GM23248 (cell line): ENCODE measurements around the gene IRAK1. TPM values are rescaled to one million over a fixed set of nuclear protein-coding genes. Genes with fewer than 3 reads are reported as not detected.

Source experiments
- DNase-seq: peaks from one replicate; pipeline ENCODE4 v3.0.0-alpha.2; 2015
- H2AFZ ChIP-seq: fragments of 200-600 bp; sonication (generic); 2 replicates; pipeline ENCODE4 v1.6.1; 2016; ENCODE audit warnings: antibody characterized with exemption
- H3F3A ChIP-seq: fragments of 200-600 bp; sonication (generic); 2 replicates; pipeline ENCODE4 v1.6.1; 2016; ENCODE audit warnings: mild to moderate bottlenecking, antibody characterized with exemption, mixed run types; ENCODE audit not compliant: insufficient read depth
- H3K27ac ChIP-seq: fragments of 200-600 bp; sonication (generic); 2 replicates; pipeline ENCODE4 v1.5.1; 2016; ENCODE audit warnings: mild to moderate bottlenecking
- H3K27me3 ChIP-seq: fragments of 200-600 bp; sonication (generic); replicated peaks from 2 replicates; pipeline ENCODE4 v1.6.1; 2016; ENCODE audit warnings: mild to moderate bottlenecking; ENCODE audit not compliant: insufficient read depth
- H3K36me3 ChIP-seq: fragments of 200-600 bp; sonication (generic); 2 replicates; pipeline ENCODE4 v1.6.1; 2016; ENCODE audit warnings: low read depth, mild to moderate bottlenecking
- H3K4me1 ChIP-seq: fragments of 200-600 bp; sonication (generic); 2 replicates; pipeline ENCODE4 v1.6.1; 2016; ENCODE audit warnings: mild to moderate bottlenecking; ENCODE audit not compliant: insufficient read depth
- H3K4me2 ChIP-seq: fragments of 200-600 bp; sonication (generic); one replicate; pipeline ENCODE4 v1.6.1; 2016; ENCODE audit warnings: mild to moderate bottlenecking; ENCODE audit not compliant: unreplicated experiment
- H3K4me3 ChIP-seq: fragments of 200-600 bp; sonication (generic); 2 replicates; pipeline ENCODE4 v1.5.1; 2016; ENCODE audit warnings: mild to moderate bottlenecking
- H3K79me2 ChIP-seq: fragments of 200-600 bp; sonication (generic); 2 replicates; pipeline ENCODE4 v1.6.1; 2016; ENCODE audit warnings: mild to moderate bottlenecking; ENCODE audit not compliant: insufficient read depth
- H3K9ac ChIP-seq: fragments of 200-600 bp; sonication (generic); 2 replicates; pipeline ENCODE4 v1.6.1; 2016; ENCODE audit warnings: mild to moderate bottlenecking
- H3K9me2 ChIP-seq: fragments of 200-600 bp; sonication (generic); 2 replicates; pipeline ENCODE4 v1.6.1; 2016; ENCODE audit warnings: mixed run types, mild to moderate bottlenecking, moderate library complexity; ENCODE audit not compliant: insufficient read depth
- H3K9me3 ChIP-seq: fragments of 200-600 bp; sonication (generic); one replicate; pipeline ENCODE4 v1.6.1; 2017; ENCODE audit warnings: low read depth
- H4K20me1 ChIP-seq: fragments of 200-600 bp; sonication (generic); 2 replicates; pipeline ENCODE4 v1.6.0; 2016; ENCODE audit not compliant: insufficient read depth
- EZH2 ChIP-seq: fragments of 200-600 bp; sonication (generic); IDR thresholded peaks from 2 replicates; pipeline ENCODE4 v1.6.1; 2018; ENCODE audit warnings: antibody characterized with exemption, mild to moderate bottlenecking; ENCODE audit not compliant: insufficient read depth, poor library complexity, severe bottlenecking
- EZH2phosphoT487 ChIP-seq: fragments of 200-600 bp; sonication (generic); IDR thresholded peaks from 2 replicates; pipeline ENCODE4 v1.6.1; 2018; ENCODE audit warnings: antibody characterized with exemption, moderate library complexity, mild to moderate bottlenecking, low read depth; ENCODE audit not compliant: insufficient read depth
- WGBS, 2 experiments: methylation state at CpG; one replicate each; pipeline ENCODE4 v1.1.6; 2015 to 2017; ENCODE audit warnings: low lambda C conversion rate in 2 of 2, low coverage in 1 of 2; ENCODE audit errors: missing lambda C conversion rate in 2 of 2; 5-methylcytosine and 5-hydroxymethylcytosine counted together
- in situ Hi-C: fragments of 300-500 bp; cut with MboI; formaldehyde crosslinking; loops from 2 replicates; pipeline ENCODE4 v1.15.0; 2020
- polyA plus RNA-seq: library from polyadenylated mRNA; unstranded; fragments of >200 nt; fragmentation: Nextera tagmentation; extraction: Ambion mirVana; gene quantifications from 2 replicates; pipeline ENCODE4 v1.2.1, GENCODE V29; 2016
- total RNA-seq: library from RNA; depleted of rRNA; stranded (reverse); fragments of >200 nt; shearing (Covaris generic); gene quantifications from 2 replicates; pipeline ENCODE4 v1.2.3, GENCODE V29; 2014; rRNA removed

The IRAK1 gene
- total RNA-seq = 45.3 and 54.7 TPM in 2 replicates
- 58.7 and 58.8 TPM in 2 replicates for polyA plus RNA-seq

DNA sequence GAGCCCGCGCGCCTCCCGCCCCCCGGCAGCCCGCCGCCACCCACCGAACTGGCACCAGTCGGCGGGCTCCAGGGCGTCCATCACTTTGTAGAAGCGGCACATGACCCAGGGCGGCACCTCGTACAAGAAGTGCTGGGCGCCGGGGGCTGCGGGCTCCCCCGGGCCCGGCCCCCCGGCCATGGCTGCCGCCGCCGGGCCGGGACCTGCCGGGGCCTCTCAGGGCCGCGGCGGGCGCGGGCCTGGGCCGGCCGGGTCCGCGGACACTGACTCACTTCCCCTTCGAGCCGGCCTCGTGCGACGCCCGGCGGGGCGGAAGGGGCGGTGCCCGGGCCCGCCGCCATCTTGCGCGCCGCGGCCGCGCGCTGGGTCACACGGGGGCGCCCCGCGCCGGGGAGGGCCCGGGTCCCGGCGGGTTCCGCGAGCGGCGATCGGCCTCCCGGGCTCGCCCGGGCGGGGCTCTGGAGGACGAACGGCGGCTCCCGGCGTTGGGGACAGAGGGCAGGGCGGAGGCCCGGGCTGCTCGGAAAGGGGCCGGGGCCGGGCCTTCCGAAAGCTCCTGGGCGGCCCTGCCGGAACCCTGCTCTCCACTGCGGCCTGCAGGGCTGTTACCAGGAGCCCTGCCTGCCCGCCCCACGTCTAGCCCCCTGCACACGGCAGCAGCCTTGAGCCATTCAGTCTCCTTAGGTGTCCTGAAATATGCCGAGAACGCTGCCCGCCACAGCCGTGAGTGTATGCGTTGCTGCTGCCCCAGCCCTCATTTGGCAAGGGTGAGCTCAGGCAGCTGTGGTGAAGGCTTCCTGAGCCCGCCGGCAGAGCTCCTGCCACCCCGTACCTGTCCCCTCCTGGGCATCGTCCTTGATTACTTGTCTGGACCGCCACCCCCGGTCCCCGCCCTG, at the start of gene IRAK1:
IRAK1 (minus strand) TSS at position 270 of the 896 bp plus-strand sequence; CDS start at position 180, 90 bp downstream.
- H3K27me3 ChIP-seq = no peaks in the 10 kb centered on the region
- no peaks in the 10 kb centered on the region for H3K36me3 ChIP-seq
- peak within 1 kb of the TSS; percentile 85 for H3K4me2 ChIP-seq
- peak within 1 kb of the TSS; percentile 92 for H3K9ac ChIP-seq
- WGBS, 2 experiments = 6 to 12% methylated on average over 18 to 24 of the region's 99 CpGs
- no peaks in the 10 kb centered on the region for H4K20me1 ChIP-seq
- no peak for TF ChIP-seq EZH2
- TF ChIP-seq EZH2phosphoT487 = no peak
- peak within 1 kb of the TSS; percentile 74 for H3K4me3 ChIP-seq
- peaks cover 12% of the 10 kb centered on the region; the same call in 1 of the 2 replicates for H3F3A ChIP-seq
- peaks cover 20% of the 10 kb centered on the region for H3K4me1 ChIP-seq
- no peaks in the 10 kb centered on the region for H3K9me2 ChIP-seq
- DNase-seq = peak; percentile 83
- in situ Hi-C loops = no loop called here
- peak within 1 kb of the TSS; percentile 84 for H3K27ac ChIP-seq
- H3K9me3 ChIP-seq = no peaks in the 10 kb centered on the region
- H3K79me2 ChIP-seq = peaks cover 39% of the 10 kb centered on the region
- no peak within 1 kb of the TSS for H2AFZ ChIP-seq

DNA sequence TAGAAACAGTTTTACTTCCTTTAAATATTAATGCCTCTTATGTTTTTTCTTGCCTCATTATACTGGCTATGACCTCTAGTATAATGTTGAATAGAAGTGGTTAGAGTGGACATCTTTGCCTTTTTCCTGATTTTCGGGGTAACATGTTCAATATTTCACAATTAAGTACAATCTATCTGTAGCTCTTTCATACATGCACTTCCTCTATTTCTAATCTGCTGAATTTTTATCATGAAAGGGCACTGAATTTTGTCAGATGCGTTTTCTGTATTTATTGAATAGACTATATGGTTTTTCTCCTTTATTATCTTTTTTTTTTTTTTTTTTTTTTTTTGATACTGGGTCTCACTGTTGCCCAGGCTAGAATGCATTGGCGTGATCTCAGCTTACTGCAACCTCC, 48.9 kb upstream of the IRAK1 start:
- Histone ChIP-seq H3K9ac (no peak overlapping the region), H3K27me3 (no peaks in the 10 kb centered on the region), H3K27ac (no peak overlapping the region), H3F3A (0 out of 2 replicates have a peak, but pooled peaks cover 4% of the 10 kb centered on the region), H3K4me3 (no peak overlapping the region), H3K9me3 (no peaks in the 10 kb centered on the region), H2AFZ (no peak overlapping the region), H4K20me1 (peaks cover under 1% of the 10 kb centered on the region; the same call in 1 of the 2 replicates), H3K9me2 (no peaks in the 10 kb centered on the region), H3K36me3 (no peaks in the 10 kb centered on the region), H3K79me2 (peaks cover 98% of the 10 kb centered on the region), H3K4me1 (peaks cover 4% of the 10 kb centered on the region), H3K4me2 (no peak overlapping the region)
- DNase-seq = no peak
- TF ChIP-seq EZH2phosphoT487 = no peak
- TF ChIP-seq EZH2 = no peak
- 84 to 98% methylated on average over 3 of the region's 3 CpGs for WGBS, 2 experiments
- in situ Hi-C loops = no loop called here

DNA sequence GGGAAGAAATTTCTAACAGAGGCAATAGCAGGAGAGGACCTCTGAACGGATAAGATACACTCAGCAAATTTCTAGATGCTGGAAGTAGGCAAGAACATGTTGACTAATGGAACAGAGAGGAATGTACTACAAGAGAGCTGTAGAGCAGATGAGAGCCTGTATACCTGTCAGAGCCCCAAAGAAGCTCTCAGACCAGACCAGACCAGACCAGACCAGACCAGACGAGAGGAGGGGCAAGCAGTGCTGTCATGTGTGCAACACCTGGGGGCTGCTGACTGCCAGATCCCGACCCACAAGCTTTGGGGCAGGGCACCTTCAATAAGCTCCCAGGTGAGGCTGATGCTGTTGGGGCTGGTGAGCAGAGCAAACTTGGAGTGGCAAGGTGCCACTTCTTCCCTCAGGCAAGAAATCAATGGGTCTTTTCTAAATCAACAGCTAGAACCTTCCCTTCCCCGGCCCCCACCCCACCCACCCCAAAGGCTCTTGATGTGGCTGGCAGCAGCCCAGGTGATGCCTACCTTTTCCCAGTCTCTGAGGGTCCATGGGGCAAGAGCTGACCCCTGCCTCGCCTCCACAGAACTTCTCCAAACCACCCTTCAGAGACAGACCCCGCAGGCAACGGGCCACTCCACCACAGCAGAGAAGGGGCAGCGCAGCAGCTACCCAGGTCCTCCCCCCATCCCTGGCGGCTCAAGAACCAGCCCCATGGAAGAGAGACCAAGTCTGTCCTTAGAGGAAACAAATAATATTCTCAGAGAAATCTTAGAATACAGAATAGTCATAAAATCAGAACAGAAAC, 45.1 kb upstream of the IRAK1 start:
- DNase-seq = no peak
- Histone ChIP-seq H3K4me2 (no peak overlapping the region), H3K4me1 (no peaks in the 10 kb centered on the region; the same call in 1 of the 2 replicates), H2AFZ (no peak overlapping the region), H3K9me2 (no peaks in the 10 kb centered on the region), H3K4me3 (no peak overlapping the region), H3K9ac (no peak overlapping the region), H3K27ac (no peak overlapping the region), H3K9me3 (no peaks in the 10 kb centered on the region), H3K27me3 (no peaks in the 10 kb centered on the region), H3K36me3 (no peaks in the 10 kb centered on the region), H3F3A (no peaks in the 10 kb centered on the region), H3K79me2 (peaks cover 98% of the 10 kb centered on the region), H4K20me1 (no peaks in the 10 kb centered on the region)
- TF ChIP-seq EZH2 (no peak), EZH2phosphoT487 (no peak)
- WGBS, 2 experiments = 87 to 88% methylated on average over 9 of the region's 9 CpGs
- in situ Hi-C loops = no loop called here

DNA sequence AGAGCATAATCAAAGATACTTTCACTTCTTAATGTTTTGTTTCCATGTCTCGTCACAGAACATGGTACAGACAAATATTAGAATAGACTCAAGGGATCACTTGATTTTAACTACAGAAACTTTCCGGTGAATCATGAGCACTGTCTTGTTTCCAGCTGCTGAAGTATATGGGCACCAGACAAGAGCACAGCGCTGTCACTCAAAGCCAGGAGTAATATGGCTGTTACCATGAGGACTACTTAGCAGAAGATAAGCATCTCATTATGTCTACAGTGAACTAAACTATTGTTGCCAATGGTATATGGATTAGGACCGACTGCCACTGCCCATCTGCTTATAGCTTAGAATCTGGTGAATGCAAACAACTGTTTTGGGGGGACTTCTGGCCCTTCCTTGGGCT, 43.5 kb upstream of the IRAK1 start:
- no peak for DNase-seq
- H3K4me2 ChIP-seq = no peak overlapping the region
- H2AFZ ChIP-seq = no peak overlapping the region
- no peak overlapping the region for H3K9ac ChIP-seq
- H3K36me3 ChIP-seq = no peaks in the 10 kb centered on the region
- no peak overlapping the region for H3K4me3 ChIP-seq
- 67 to 72% methylated on average over 4 of the region's 4 CpGs for WGBS, 2 experiments
- H3K9me3 ChIP-seq = no peaks in the 10 kb centered on the region
- in situ Hi-C loops = no loop called here
- no peaks in the 10 kb centered on the region for H3K9me2 ChIP-seq
- H3K27me3 ChIP-seq = no peaks in the 10 kb centered on the region
- peaks cover 4% of the 10 kb centered on the region; the same call in 1 of the 2 replicates for H4K20me1 ChIP-seq
- H3K27ac ChIP-seq = no peak overlapping the region
- no peaks in the 10 kb centered on the region for H3F3A ChIP-seq
- peaks cover 98% of the 10 kb centered on the region for H3K79me2 ChIP-seq
- no peak for TF ChIP-seq EZH2phosphoT487
- TF ChIP-seq EZH2 = no peak
- H3K4me1 ChIP-seq = peaks cover 1% of the 10 kb centered on the region; the same call in 1 of the 2 replicates
